ENCODE data around the gene USP12. TPM values are rescaled to one million over a fixed set of nuclear protein-coding genes. Genes with fewer than 3 reads are reported as not detected.
A peak's percentile ranks its signal among the peaks of the same experiment; 100 is the strongest.

Gene USP12
- total RNA-seq, 1 donor from 2014 or later: 19.1 TPM

GRCh38 chr13:27172495-27172842 is 858 bp upstream of the USP12 start:
- no peaks in the 10 kb centered on the region for H3K9me3 Mint-ChIP-seq
- peak overlapping the region; percentile 71 for H3K27ac Mint-ChIP-seq
- H3K4me1 Mint-ChIP-seq (ENCODE audit: unreplicated experiment): peaks cover 26% of the 10 kb centered on the region
- DNase-seq (ENCODE audit: extremely low spot score, unreplicated experiment): no peak
- H3K4me3 Mint-ChIP-seq: peak overlapping the region; percentile 88
- H3K36me3 Mint-ChIP-seq: no peaks in the 10 kb centered on the region
- TF ChIP-seq, protein P1, sequence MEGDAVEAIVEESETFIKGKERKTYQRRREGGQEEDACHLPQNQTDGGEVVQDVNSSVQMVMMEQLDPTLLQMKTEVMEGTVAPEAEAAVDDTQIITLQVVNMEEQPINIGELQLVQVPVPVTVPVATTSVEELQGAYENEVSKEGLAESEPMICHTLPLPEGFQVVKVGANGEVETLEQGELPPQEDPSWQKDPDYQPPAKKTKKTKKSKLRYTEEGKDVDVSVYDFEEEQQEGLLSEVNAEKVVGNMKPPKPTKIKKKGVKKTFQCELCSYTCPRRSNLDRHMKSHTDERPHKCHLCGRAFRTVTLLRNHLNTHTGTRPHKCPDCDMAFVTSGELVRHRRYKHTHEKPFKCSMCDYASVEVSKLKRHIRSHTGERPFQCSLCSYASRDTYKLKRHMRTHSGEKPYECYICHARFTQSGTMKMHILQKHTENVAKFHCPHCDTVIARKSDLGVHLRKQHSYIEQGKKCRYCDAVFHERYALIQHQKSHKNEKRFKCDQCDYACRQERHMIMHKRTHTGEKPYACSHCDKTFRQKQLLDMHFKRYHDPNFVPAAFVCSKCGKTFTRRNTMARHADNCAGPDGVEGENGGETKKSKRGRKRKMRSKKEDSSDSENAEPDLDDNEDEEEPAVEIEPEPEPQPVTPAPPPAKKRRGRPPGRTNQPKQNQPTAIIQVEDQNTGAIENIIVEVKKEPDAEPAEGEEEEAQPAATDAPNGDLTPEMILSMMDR (conservative IDR thresholded peaks at IDR 0.05): no peak
- no peaks in the 10 kb centered on the region for H3K27me3 Mint-ChIP-seq

GRCh38 chr13:27171827-27172494 is 350 bp upstream of the USP12 start:
- Mint-ChIP-seq H3K36me3 (no peaks in the 10 kb centered on the region), H3K9me3 (no peaks in the 10 kb centered on the region), H3K27me3 (no peaks in the 10 kb centered on the region), H3K4me3 (peak overlapping the region; percentile 88), H3K4me1 (ENCODE audit: unreplicated experiment) (peaks cover 26% of the 10 kb centered on the region), H3K27ac (peak overlapping the region; percentile 71)
- TF ChIP-seq, protein P1 (conservative IDR thresholded peaks at IDR 0.05): peak; percentile 14
- peak; percentile 92 for DNase-seq (ENCODE audit: extremely low spot score, unreplicated experiment)

- DNase-seq (ENCODE audit: extremely low spot score, unreplicated experiment): peak; percentile 80
- no peaks in the 10 kb centered on the region for H3K9me3 Mint-ChIP-seq
- peaks cover 26% of the 10 kb centered on the region for H3K4me1 Mint-ChIP-seq (ENCODE audit: unreplicated experiment)
- peak overlapping the region; percentile 84 for H3K27ac Mint-ChIP-seq
- no peaks in the 10 kb centered on the region for H3K36me3 Mint-ChIP-seq
- H3K4me3 Mint-ChIP-seq: peak overlapping the region; percentile 97
- TF ChIP-seq, protein P1 (conservative IDR thresholded peaks at IDR 0.05): no peak
- H3K27me3 Mint-ChIP-seq: no peaks in the 10 kb centered on the region
Measured at GRCh38 chr13:27170516-27171243, 931 bp downstream of the USP12 start.

- peaks cover 26% of the 10 kb centered on the region for H3K4me1 Mint-ChIP-seq (ENCODE audit: unreplicated experiment)
- DNase-seq (ENCODE audit: extremely low spot score, unreplicated experiment): no peak
- H3K27ac Mint-ChIP-seq: peak overlapping the region; percentile 84
- H3K9me3 Mint-ChIP-seq: no peaks in the 10 kb centered on the region
- no peaks in the 10 kb centered on the region for H3K27me3 Mint-ChIP-seq
- TF ChIP-seq, protein P1 (conservative IDR thresholded peaks at IDR 0.05): no peak
- peak overlapping the region; percentile 97 for H3K4me3 Mint-ChIP-seq
- no peaks in the 10 kb centered on the region for H3K36me3 Mint-ChIP-seq
Measured at GRCh38 chr13:27170221-27170515, 1.4 kb downstream of the USP12 start.

- H3K27ac Mint-ChIP-seq: peak overlapping the region; percentile 84
- no peaks in the 10 kb centered on the region for H3K36me3 Mint-ChIP-seq
- no peaks in the 10 kb centered on the region for H3K27me3 Mint-ChIP-seq
- H3K4me1 Mint-ChIP-seq (ENCODE audit: unreplicated experiment): peaks cover 26% of the 10 kb centered on the region
- TF ChIP-seq, protein P1 (conservative IDR thresholded peaks at IDR 0.05): no peak
- DNase-seq (ENCODE audit: extremely low spot score, unreplicated experiment): no peak
- no peaks in the 10 kb centered on the region for H3K9me3 Mint-ChIP-seq
- peak overlapping the region; percentile 97 for H3K4me3 Mint-ChIP-seq
Measured at GRCh38 chr13:27168906-27169657, 2.5 kb downstream of the USP12 start.
